Progenitor cell of endocrine pancreas (in vitro differentiated cells): ENCODE results near the gene GNAL. TPM values are rescaled to one million over a fixed set of nuclear protein-coding genes. Genes with fewer than 3 reads are reported as not detected.

Experiments used
- DNase-seq: peaks from one replicate; pipeline ENCODE4 v3.0.0; 2021; ENCODE audit warnings: low spot score; ENCODE audit not compliant: unreplicated experiment
- H3K27ac Mint-ChIP-seq: 2 replicates; pipeline ENCODE4 v1.8.0; 2021; ENCODE audit warnings: mild to moderate bottlenecking, moderate library complexity, mixed read lengths
- H3K27me3 Mint-ChIP-seq: 2 replicates; pipeline ENCODE4 v1.8.0; 2021; ENCODE audit warnings: mixed read lengths
- H3K36me3 Mint-ChIP-seq: 2 replicates; pipeline ENCODE4 v1.8.0; 2022; ENCODE audit warnings: mixed read lengths; ENCODE audit not compliant: insufficient read depth
- H3K4me1 Mint-ChIP-seq: 2 replicates; pipeline ENCODE4 v1.8.0; 2021; ENCODE audit warnings: low read depth, mixed read lengths
- H3K4me3 Mint-ChIP-seq: 2 replicates; pipeline ENCODE4 v1.8.0; 2021; ENCODE audit warnings: low read depth, mild to moderate bottlenecking, moderate library complexity, mixed read lengths
- H3K9me3 Mint-ChIP-seq: 2 replicates; pipeline ENCODE4 v1.8.0; 2021; ENCODE audit warnings: low read depth, mixed read lengths
- CTCF ChIP-seq: fragments of 200-600 bp; sonication (generic); IDR thresholded peaks from one replicate; pipeline ENCODE4 v1.5.0; 2021; ENCODE audit warnings: antibody characterized with exemption, mild to moderate bottlenecking; ENCODE audit not compliant: unreplicated experiment
- total RNA-seq: library from RNA; stranded (reverse); gene quantifications from 2 replicates; pipeline ENCODE4 v1.2.1, GENCODE V29; 2021

GNAL gene
- total RNA-seq, 1 donor from 2014 or later: 10.0 TPM

GRCh38 chr18:11745521-11745920, 56.5 kb downstream of the GNAL start:
- no peak overlapping the region for H3K27ac Mint-ChIP-seq
- no peak for TF ChIP-seq CTCF
- H3K27me3 Mint-ChIP-seq: peaks cover 46% of the 10 kb centered on the region
- no peak overlapping the region for H3K4me3 Mint-ChIP-seq
- peaks cover 1% of the 10 kb centered on the region for H3K9me3 Mint-ChIP-seq
- no peaks in the 10 kb centered on the region for H3K4me1 Mint-ChIP-seq
- H3K36me3 Mint-ChIP-seq: peaks cover under 1% of the 10 kb centered on the region
- DNase-seq: no peak

GRCh38 chr18:11747286-11747685, 58.2 kb downstream of the GNAL start:
- peaks cover 52% of the 10 kb centered on the region for H3K27me3 Mint-ChIP-seq
- peaks cover 5% of the 10 kb centered on the region for H3K4me1 Mint-ChIP-seq
- H3K9me3 Mint-ChIP-seq: peaks cover 4% of the 10 kb centered on the region
- H3K27ac Mint-ChIP-seq: no peak overlapping the region
- peaks cover 3% of the 10 kb centered on the region for H3K36me3 Mint-ChIP-seq
- no peak for TF ChIP-seq CTCF
- DNase-seq: no peak
- no peak overlapping the region for H3K4me3 Mint-ChIP-seq

- peaks cover 53% of the 10 kb centered on the region for H3K27me3 Mint-ChIP-seq
- no peak for TF ChIP-seq CTCF
- peaks cover 6% of the 10 kb centered on the region for H3K4me1 Mint-ChIP-seq
- peaks cover 3% of the 10 kb centered on the region for H3K36me3 Mint-ChIP-seq
- no peak overlapping the region for H3K27ac Mint-ChIP-seq
- peaks cover 4% of the 10 kb centered on the region for H3K9me3 Mint-ChIP-seq
- DNase-seq: no peak
- H3K4me3 Mint-ChIP-seq: no peak overlapping the region
Measured at GRCh38 chr18:11747731-11748130, 58.7 kb downstream of the GNAL start.

GRCh38 chr18:11749305-11749704, 60.2 kb downstream of the GNAL start:
- DNase-seq: no peak
- H3K9me3 Mint-ChIP-seq: peaks cover 4% of the 10 kb centered on the region
- H3K27ac Mint-ChIP-seq: no peak overlapping the region
- peaks cover 57% of the 10 kb centered on the region for H3K27me3 Mint-ChIP-seq
- H3K4me3 Mint-ChIP-seq: no peak overlapping the region
- no peak for TF ChIP-seq CTCF
- H3K36me3 Mint-ChIP-seq: peaks cover 3% of the 10 kb centered on the region
- peaks cover 7% of the 10 kb centered on the region for H3K4me1 Mint-ChIP-seq

- no peak for TF ChIP-seq CTCF
- H3K27me3 Mint-ChIP-seq: peaks cover 57% of the 10 kb centered on the region
- peaks cover 4% of the 10 kb centered on the region for H3K9me3 Mint-ChIP-seq
- no peak overlapping the region for H3K4me3 Mint-ChIP-seq
- H3K36me3 Mint-ChIP-seq: peaks cover 3% of the 10 kb centered on the region
- no peak overlapping the region for H3K27ac Mint-ChIP-seq
- peaks cover 7% of the 10 kb centered on the region for H3K4me1 Mint-ChIP-seq
- DNase-seq: no peak
Measured at GRCh38 chr18:11750171-11750570, 61.1 kb downstream of the GNAL start.
